ENCODE data around the gene KCNT1. TPM values are rescaled to one million over a fixed set of nuclear protein-coding genes. Genes with fewer than 3 reads are reported as not detected.

KCNT1 gene
- total RNA-seq, 1 experiment from 2014 or later = not detected

DNA sequence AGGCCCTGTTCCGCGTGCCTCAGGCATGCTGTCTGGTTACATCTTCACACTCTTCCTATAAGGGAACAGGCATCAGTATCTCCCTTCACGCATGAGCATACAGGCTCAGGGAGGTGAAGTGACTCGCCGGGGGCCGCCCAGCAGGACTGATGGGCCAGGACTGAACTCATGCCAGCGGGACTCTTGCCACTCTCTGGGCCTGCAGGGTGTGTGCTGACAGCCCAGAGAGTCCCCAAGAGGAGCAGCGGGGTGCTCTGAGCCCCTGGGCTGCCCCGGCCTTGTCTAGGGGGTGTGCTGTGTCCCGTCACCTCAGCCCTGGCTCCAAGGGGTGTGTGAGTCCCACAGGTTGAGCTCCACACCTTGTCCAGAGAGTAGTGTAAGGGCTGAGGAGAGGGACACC, 9.9 kb downstream of the KCNT1 start:
- H3K36me3 ChIP-seq = no peaks in the 10 kb centered on the region
- H3K27me3 ChIP-seq (replicated peaks) = peaks cover 33% of the 10 kb centered on the region
- H3K27ac ChIP-seq = no peak overlapping the region
- DNase-seq (ENCODE audit: low read depth in 1 of 2, low spot score in 2 of 2) = no peak
- no peak overlapping the region for H3K4me3 ChIP-seq
- H3K4me1 ChIP-seq (replicated peaks) = no peaks in the 10 kb centered on the region
- no peaks in the 10 kb centered on the region for H3K9me3 ChIP-seq (replicated peaks)

DNA sequence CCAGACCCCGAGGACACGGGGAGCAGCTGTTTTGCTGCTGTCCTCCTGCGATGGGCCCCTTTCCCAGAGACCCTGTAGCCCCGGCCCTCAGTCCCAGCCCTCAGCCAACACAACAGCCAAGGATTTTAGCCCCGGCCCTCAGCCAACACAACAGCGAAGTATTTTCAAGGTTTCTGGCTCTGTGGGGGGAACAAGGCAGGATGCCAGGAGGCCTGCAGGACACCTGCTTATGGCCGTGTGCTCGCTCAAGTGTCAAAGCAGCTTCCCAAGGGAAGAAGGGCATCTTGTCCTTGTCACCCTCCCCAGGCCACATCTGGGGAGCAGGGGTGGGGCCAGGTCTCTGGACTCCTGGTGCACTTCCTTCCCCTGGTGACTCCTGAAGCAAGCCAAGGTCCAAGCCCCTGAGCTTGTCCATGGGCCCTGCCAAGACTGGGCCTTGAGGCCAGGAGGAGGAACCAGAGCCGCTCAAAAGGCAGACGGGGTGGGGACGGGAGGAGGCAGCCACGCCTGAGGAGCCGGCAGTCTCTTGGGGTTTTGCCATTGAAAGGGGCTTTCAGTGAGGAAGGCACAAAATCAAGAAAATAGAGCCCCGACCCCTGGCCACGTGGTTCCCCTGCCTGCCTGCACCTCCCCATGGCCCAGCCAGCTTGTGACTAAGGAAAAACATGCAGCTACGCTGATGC, 10.8 kb downstream of the KCNT1 start:
- no peak overlapping the region for H3K4me3 ChIP-seq
- H3K36me3 ChIP-seq = no peaks in the 10 kb centered on the region
- peaks cover 33% of the 10 kb centered on the region for H3K27me3 ChIP-seq (replicated peaks)
- H3K27ac ChIP-seq = no peak overlapping the region
- no peak for DNase-seq (ENCODE audit: low read depth in 1 of 2, low spot score in 2 of 2)
- H3K4me1 ChIP-seq (replicated peaks) = no peaks in the 10 kb centered on the region
- H3K9me3 ChIP-seq (replicated peaks) = no peaks in the 10 kb centered on the region

DNA sequence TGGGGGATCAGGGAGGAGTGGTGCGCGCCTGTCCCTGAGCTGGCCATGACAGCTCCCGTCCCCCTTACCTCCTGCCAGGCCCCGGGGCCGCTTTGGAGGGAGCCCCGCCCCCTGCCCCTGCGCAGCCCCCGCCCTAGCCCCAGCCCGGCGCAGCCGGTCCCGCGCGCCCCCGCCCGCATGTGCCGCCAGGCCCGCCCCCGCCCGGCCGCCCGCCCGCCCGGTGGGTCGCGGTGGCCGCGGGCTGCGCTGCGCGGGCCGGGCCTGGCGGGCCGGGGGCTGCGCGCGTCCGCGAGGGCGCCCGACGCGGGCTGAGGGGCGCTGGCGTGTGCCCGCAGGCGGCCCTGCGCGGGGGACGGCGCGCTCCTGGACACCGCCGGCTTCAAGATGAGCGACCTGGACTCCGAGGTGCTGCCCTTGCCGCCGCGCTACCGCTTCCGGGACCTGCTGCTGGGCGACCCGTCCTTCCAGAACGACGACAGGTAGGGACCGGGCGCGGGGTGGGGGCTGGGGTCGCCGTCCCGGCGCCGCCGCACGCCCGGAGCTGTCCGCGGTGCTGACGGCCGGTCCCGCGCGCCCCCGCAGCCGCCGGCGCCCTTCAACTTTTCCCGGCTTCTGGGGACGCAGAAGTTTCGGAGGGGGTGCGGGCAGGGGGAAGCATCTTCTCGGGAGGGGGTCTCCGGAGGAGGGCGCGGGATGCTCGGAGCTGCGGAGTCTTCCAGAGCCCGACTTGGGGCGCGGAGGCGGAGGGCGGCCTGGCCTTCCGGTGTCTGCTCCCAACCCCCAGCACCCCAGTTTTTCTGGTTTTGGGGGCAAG, 12.5 kb downstream of the KCNT1 start:
- no peaks in the 10 kb centered on the region for H3K36me3 ChIP-seq
- H3K27me3 ChIP-seq (replicated peaks) = peaks cover 33% of the 10 kb centered on the region
- H3K27ac ChIP-seq = no peak overlapping the region
- H3K4me1 ChIP-seq (replicated peaks) = no peaks in the 10 kb centered on the region
- no peak overlapping the region for H3K4me3 ChIP-seq
- no peaks in the 10 kb centered on the region for H3K9me3 ChIP-seq (replicated peaks)
- DNase-seq (ENCODE audit: low read depth in 1 of 2, low spot score in 2 of 2) = no peak

- Histone ChIP-seq H3K27me3 (replicated peaks) (peaks cover 33% of the 10 kb centered on the region), H3K36me3 (no peaks in the 10 kb centered on the region), H3K4me3 (no peak overlapping the region), H3K27ac (no peak overlapping the region), H3K9me3 (replicated peaks) (no peaks in the 10 kb centered on the region), H3K4me1 (replicated peaks) (no peaks in the 10 kb centered on the region)
- DNase-seq (ENCODE audit: low read depth in 1 of 2, low spot score in 2 of 2) = no peak
Measured at GRCh38 chr9:135715056-135715595, 13.1 kb downstream of the KCNT1 start.

DNA sequence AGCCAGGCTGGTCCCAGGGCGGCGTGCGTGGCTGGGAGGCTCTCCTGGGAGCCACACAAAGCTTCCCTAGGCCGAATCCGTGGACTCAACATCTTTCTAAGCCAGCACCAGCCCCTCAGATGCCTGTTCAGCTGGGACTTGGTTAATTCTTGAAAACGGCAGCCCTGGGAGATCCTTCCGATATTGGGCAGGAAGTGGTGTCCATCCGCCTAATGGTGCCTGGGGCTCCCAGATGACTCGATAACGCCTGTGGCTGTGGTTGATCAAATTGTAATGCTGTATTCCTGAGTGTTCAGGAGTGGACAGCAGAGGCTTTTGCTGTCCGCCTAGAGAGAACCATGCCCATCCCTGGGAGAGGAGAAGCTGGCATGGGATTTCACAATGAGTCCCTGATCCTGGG, 14.1 kb downstream of the KCNT1 start:
- H3K4me3 ChIP-seq = no peak overlapping the region
- H3K27ac ChIP-seq = no peak overlapping the region
- DNase-seq (ENCODE audit: low read depth in 1 of 2, low spot score in 2 of 2) = no peak
- peaks cover 33% of the 10 kb centered on the region for H3K27me3 ChIP-seq (replicated peaks)
- no peaks in the 10 kb centered on the region for H3K36me3 ChIP-seq
- H3K4me1 ChIP-seq (replicated peaks) = no peaks in the 10 kb centered on the region
- H3K9me3 ChIP-seq (replicated peaks) = no peaks in the 10 kb centered on the region

DNA sequence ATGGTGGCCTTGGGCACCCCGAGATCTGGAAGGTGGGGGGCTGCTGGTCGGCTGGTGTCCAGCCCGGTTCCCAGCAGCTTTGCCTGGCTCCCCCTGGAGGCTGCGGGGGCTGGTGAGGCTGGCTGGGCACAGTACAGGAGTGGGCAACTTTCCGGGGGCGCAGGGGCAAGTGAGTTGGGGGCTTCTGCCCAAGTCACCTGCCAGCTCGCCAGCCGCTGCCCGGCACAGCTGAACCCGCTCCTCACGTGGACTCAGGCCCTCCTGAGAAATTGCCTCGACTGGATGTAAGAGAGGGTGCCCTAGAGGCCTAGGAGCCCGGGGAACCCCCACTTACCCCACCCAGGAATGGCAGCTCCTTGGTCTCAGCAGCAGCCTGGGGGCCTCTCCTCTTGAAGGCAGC, 15.4 kb downstream of the KCNT1 start:
- no peaks in the 10 kb centered on the region for H3K36me3 ChIP-seq
- H3K9me3 ChIP-seq (replicated peaks) = no peaks in the 10 kb centered on the region
- DNase-seq (ENCODE audit: low read depth in 1 of 2, low spot score in 2 of 2) = no peak
- H3K4me1 ChIP-seq (replicated peaks) = no peaks in the 10 kb centered on the region
- no peak overlapping the region for H3K27ac ChIP-seq
- no peak overlapping the region for H3K4me3 ChIP-seq
- peaks cover 33% of the 10 kb centered on the region for H3K27me3 ChIP-seq (replicated peaks)

DNA sequence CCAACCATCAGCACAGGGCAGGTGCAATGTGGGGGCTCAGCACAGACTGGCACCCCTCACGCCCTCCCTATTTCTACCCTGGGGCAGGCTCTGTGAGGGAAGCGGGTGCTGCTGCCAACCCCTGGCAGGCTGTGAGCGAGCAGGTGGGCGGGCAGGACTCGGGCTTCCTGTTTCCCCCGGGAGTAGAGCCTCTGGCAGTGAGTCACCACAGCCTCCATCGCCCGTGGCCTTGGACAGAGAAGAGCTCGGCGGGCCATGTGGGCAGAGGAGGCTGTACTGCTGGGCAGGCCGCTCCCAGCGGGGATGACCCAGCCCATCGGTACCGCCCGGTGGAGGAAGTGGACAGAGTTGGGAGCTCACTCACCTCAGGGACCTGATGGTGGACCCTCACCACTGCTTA, 16.6 kb downstream of the KCNT1 start:
- H3K27ac ChIP-seq = no peak overlapping the region
- H3K36me3 ChIP-seq = no peaks in the 10 kb centered on the region
- no peaks in the 10 kb centered on the region for H3K4me1 ChIP-seq (replicated peaks)
- no peak for DNase-seq (ENCODE audit: low read depth in 1 of 2, low spot score in 2 of 2)
- H3K9me3 ChIP-seq (replicated peaks) = no peaks in the 10 kb centered on the region
- no peak overlapping the region for H3K4me3 ChIP-seq
- H3K27me3 ChIP-seq (replicated peaks) = peaks cover 24% of the 10 kb centered on the region

DNA sequence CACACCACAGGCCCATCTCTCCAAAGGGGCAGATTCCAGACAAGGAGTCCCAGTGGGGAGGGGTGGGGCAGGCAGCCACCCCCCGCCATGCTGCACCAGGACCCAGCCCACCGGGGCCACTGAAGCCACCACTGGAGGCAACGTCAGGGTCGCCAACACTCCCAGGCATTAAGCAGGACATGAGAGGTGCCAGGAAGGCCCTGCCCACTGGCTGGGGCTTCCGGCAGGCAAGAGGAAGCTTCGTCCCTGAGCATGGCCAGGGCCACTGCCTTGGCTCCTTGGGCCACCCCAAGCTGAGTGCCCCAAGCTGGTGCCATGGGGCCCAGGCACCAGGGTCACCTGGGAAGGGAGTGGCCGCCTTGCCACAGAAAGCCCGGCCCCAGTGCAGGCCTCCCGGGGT, 17.5 kb downstream of the KCNT1 start:
- no peak for DNase-seq (ENCODE audit: low read depth in 1 of 2, low spot score in 2 of 2)
- Histone ChIP-seq H3K4me3 (no peak overlapping the region), H3K4me1 (replicated peaks) (no peaks in the 10 kb centered on the region)

GRCh38 chr9:135722365-135722764, 20.4 kb downstream of the KCNT1 start:
- no peaks in the 10 kb centered on the region for H3K36me3 ChIP-seq
- H3K9me3 ChIP-seq (replicated peaks) = no peaks in the 10 kb centered on the region
- H3K4me1 ChIP-seq (replicated peaks) = no peaks in the 10 kb centered on the region
- no peak overlapping the region for H3K4me3 ChIP-seq
- no peaks in the 10 kb centered on the region for H3K27me3 ChIP-seq (replicated peaks)
- H3K27ac ChIP-seq = no peak overlapping the region
- no peak for DNase-seq (ENCODE audit: low read depth in 1 of 2, low spot score in 2 of 2)

More for the DNA sequence above, 17.5 kb downstream of the KCNT1 start:
- Histone ChIP-seq H3K36me3 (no peaks in the 10 kb centered on the region), H3K27ac (no peak overlapping the region), H3K9me3 (replicated peaks) (no peaks in the 10 kb centered on the region), H3K27me3 (replicated peaks) (peaks cover 21% of the 10 kb centered on the region)

- no peaks in the 10 kb centered on the region for H3K9me3 ChIP-seq (replicated peaks)
- H3K4me3 ChIP-seq = no peak overlapping the region
- no peaks in the 10 kb centered on the region for H3K27me3 ChIP-seq (replicated peaks)
- DNase-seq (ENCODE audit: low read depth in 1 of 2, low spot score in 2 of 2) = no peak
- H3K4me1 ChIP-seq (replicated peaks) = no peaks in the 10 kb centered on the region
- H3K27ac ChIP-seq = no peak overlapping the region
- no peaks in the 10 kb centered on the region for H3K36me3 ChIP-seq
Measured at GRCh38 chr9:135724186-135724787, 22.3 kb downstream of the KCNT1 start.

DNA sequence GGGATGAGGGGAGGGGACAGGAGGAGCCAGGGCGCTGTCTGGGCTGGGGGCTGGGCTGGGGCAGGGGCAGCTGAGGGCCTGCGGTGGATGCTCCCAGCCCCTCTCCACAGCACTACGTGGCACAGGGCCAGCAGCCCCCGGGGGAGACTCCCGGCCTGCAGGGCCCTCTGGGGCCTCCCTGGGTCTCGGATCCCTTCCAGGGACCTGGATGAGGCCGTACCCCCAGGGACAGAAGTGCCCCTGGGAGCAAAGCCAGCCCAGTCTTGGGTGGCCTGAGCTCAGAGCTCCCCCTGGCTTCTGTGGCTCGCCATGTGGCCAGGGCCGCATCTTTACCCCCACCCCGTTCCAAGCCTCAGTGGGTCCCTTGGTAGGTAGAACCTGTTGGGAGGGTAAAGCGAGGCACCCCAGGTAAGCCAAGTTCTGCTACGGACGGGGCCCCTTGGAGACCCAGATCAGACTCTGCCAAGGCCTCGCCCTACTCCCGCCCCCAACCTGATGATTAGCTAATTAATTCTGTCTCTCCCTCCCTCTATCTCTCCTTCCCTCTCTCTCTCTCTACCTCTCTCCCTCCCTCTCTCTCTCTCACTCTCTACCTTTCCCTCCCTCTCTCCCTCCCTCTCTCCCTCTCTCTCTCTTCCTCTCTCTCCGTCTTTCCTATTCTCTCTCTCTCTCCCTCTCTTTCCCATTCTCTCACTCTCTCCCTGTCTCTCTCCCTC, 24.3 kb downstream of the KCNT1 start:
- Histone ChIP-seq H3K27ac (no peak overlapping the region), H3K36me3 (no peaks in the 10 kb centered on the region), H3K9me3 (replicated peaks) (no peaks in the 10 kb centered on the region), H3K4me1 (replicated peaks) (no peaks in the 10 kb centered on the region), H3K27me3 (replicated peaks) (no peaks in the 10 kb centered on the region), H3K4me3 (no peak overlapping the region)
- no peak for DNase-seq (ENCODE audit: low read depth in 1 of 2, low spot score in 2 of 2)

DNA sequence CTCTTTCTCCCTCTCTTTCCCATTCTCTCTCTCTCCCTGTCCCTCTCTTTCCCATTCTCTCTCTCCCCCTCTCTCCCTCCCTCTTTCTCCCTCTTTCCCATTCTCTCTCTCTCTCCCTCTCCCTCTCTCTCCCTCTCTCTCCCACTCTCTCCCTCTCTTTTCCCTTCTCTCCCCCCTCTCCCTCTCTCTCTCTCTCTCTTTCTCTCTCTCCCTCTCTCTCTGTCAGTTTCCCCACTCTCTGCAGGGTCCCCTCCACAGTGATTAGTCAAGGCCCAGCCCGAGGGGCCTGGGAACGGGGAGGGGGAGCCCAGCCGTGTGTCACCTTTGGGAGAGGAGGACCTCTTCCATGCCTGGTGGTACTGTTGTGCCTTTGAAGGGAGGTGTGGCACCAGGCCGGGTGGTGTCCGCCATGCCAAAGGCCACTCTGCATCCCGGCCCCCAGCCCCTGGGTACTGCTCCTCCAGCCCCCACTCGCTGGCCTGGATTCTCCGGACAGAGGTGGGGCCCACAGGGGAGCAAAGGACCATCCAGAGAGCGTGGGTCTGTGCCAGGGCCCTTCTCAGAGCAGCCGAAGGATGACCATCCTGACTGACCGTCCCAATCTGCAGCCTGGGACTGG, 25.4 kb downstream of the KCNT1 start:
- Histone ChIP-seq H3K36me3 (no peaks in the 10 kb centered on the region), H3K4me1 (replicated peaks) (no peaks in the 10 kb centered on the region), H3K27me3 (replicated peaks) (no peaks in the 10 kb centered on the region), H3K4me3 (no peak overlapping the region), H3K27ac (no peak overlapping the region), H3K9me3 (replicated peaks) (no peaks in the 10 kb centered on the region)
- DNase-seq (ENCODE audit: low read depth in 1 of 2, low spot score in 2 of 2) = no peak

- Histone ChIP-seq H3K36me3 (no peaks in the 10 kb centered on the region), H3K4me3 (no peak overlapping the region), H3K27ac (no peak overlapping the region), H3K9me3 (replicated peaks) (no peaks in the 10 kb centered on the region), H3K4me1 (replicated peaks) (no peaks in the 10 kb centered on the region), H3K27me3 (replicated peaks) (no peaks in the 10 kb centered on the region)
- no peak for DNase-seq (ENCODE audit: low read depth in 1 of 2, low spot score in 2 of 2)
Measured at GRCh38 chr9:135728436-135729110, 26.6 kb downstream of the KCNT1 start.

All from SJSA1 (cell line).